ENCODE results near the gene PON3. TPM values are rescaled to one million over a fixed set of nuclear protein-coding genes. Genes with fewer than 3 reads are reported as not detected.

Gene PON3
- total and polyA plus RNA-seq, 2 of the 13 experiments (the other 11 are each of a cell fraction or from before 2014, with no cell fraction given): 23.6 to 37.8 TPM

DNA sequence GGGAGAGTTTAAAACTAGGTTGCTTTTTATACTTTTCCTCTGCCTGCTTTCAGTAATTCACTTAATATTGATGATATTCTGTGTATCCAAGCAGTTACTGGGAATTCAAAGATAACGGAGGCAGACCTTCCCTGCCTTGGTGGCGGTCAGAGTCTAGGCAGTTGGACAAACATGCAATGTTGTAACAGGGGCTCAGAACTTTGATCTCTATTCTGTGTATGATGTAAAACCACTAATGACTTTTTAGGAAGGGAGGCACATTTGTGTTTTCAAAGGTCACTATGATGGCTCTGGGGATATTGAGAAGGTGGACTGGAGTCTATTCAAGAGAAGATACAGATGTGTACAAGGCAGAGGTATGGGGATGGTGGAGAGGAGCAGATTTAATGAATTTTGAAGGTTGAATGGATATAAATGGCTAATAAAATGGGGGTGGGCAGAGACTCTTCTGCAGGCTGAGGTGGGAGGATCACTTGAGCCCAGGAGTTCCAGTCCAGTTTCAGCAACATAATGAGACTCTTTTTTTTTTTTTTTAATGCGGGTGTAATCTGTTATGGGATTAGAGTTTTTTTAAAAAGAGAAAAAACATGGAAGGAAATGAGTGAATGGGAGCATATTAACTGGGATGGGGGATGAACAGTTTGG is 44.3 kb upstream of the PON3 start (continued):
- TF ChIP-seq AGO1 (IDR thresholded peaks at IDR 0.05; ENCODE audit: low read depth, low read length, poor library complexity, severe bottlenecking) (no peak), FOSL2 (CRISPR knock-in tag; IDR thresholded peaks at IDR 0.05) (peak; percentile 86), ZNF292 (CRISPR knock-in tag; IDR thresholded peaks at IDR 0.05; ENCODE audit: borderline replicate concordance, low read depth) (no peak), STAG1 (CRISPR knock-in tag; IDR thresholded peaks at IDR 0.05) (0 out of 2 replicates have a peak, but pooled peaks have one; percentile 6), ZNF816 (CRISPR knock-in tag; IDR thresholded peaks at IDR 0.05; ENCODE audit: borderline replicate concordance) (no peak; the same call in 1 of the 2 replicates), ZSCAN30 (CRISPR knock-in tag; IDR thresholded peaks at IDR 0.05) (no peak), HMG20B (CRISPR knock-in tag; conservative IDR thresholded peaks at IDR 0.05) (peak; percentile 85), NAIF1 (CRISPR knock-in tag; IDR thresholded peaks at IDR 0.05; ENCODE audit: borderline replicate concordance) (no peak), ZNF136 (CRISPR knock-in tag; IDR thresholded peaks at IDR 0.05; ENCODE audit: low read depth) (no peak), FOSL1 (CRISPR knock-in tag; IDR thresholded peaks at IDR 0.05; ENCODE audit: borderline replicate concordance) (no peak), GATAD2A (CRISPR knock-in tag; IDR thresholded peaks at IDR 0.05) (peak; percentile 99), TSC22D2 (CRISPR knock-in tag; IDR thresholded peaks at IDR 0.05; ENCODE audit: borderline replicate concordance) (no peak), RBAK (CRISPR knock-in tag; IDR thresholded peaks at IDR 0.05) (no peak), ZBTB34 (CRISPR knock-in tag; IDR thresholded peaks at IDR 0.05) (peak; percentile 29; the same call in 1 of the 2 replicates), PAWR (CRISPR knock-in tag; IDR thresholded peaks at IDR 0.05; ENCODE audit: borderline replicate concordance) (no peak), ZNF253 (CRISPR knock-in tag; IDR thresholded peaks at IDR 0.05; ENCODE audit: borderline replicate concordance) (no peak), ZNF782 (CRISPR knock-in tag; IDR thresholded peaks at IDR 0.05; ENCODE audit: borderline replicate concordance) (no peak), ZNF670 (CRISPR knock-in tag; IDR thresholded peaks at IDR 0.05; ENCODE audit: borderline replicate concordance) (0 out of 2 replicates have a peak, but pooled peaks have one; percentile 18), GTF2F1 (IDR thresholded peaks at IDR 0.05; ENCODE audit: low read length) (no peak), PCBP2 (optimal IDR thresholded peaks at IDR 0.05; ENCODE audit: low read depth, low read length, poor library complexity, severe bottlenecking) (no peak), MXD4 (CRISPR knock-in tag; IDR thresholded peaks at IDR 0.05) (no peak), ZNF547 (CRISPR knock-in tag; IDR thresholded peaks at IDR 0.05) (0 out of 2 replicates have a peak, but pooled peaks have one; percentile 35), ZNF430 (CRISPR knock-in tag; IDR thresholded peaks at IDR 0.05) (peak; percentile 52; the same call in 1 of the 2 replicates), ZNF354B (CRISPR knock-in tag; IDR thresholded peaks at IDR 0.05) (no peak), ZNF652 (CRISPR knock-in tag; IDR thresholded peaks at IDR 0.05; ENCODE audit: borderline replicate concordance, low read depth) (peak; percentile 71; the same call in 1 of the 2 replicates), ZNF800 (CRISPR knock-in tag; IDR thresholded peaks at IDR 0.05) (no peak)
- TF ChIP-seq, protein P1, sequence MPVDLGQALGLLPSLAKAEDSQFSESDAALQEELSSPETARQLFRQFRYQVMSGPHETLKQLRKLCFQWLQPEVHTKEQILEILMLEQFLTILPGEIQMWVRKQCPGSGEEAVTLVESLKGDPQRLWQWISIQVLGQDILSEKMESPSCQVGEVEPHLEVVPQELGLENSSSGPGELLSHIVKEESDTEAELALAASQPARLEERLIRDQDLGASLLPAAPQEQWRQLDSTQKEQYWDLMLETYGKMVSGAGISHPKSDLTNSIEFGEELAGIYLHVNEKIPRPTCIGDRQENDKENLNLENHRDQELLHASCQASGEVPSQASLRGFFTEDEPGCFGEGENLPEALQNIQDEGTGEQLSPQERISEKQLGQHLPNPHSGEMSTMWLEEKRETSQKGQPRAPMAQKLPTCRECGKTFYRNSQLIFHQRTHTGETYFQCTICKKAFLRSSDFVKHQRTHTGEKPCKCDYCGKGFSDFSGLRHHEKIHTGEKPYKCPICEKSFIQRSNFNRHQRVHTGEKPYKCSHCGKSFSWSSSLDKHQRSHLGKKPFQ (CRISPR knock-in tag; IDR thresholded peaks at IDR 0.05; ENCODE audit: insufficient replicate concordance): no peak

Measured in HepG2 (cell line).